Small intestine (tissue), 16 donors: ENCODE results near the gene WFDC9. TPM values are rescaled to one million over a fixed set of nuclear protein-coding genes. Genes with fewer than 3 reads are reported as not detected.
"Not testable (repeated sequence)": the region's sequence is repeated elsewhere in the genome, so short reads cannot be mapped to it uniquely, and the experiment has no call there.

Source experiments
- DNase-seq, 2 donors: peaks; one replicate each; pipeline versions ENCODE4 v3.0.0 to v3.0.0-alpha.2; 2013
- FAIRE-seq: peaks from 2 replicates; lab custom pipeline; 2012; peaks lifted over from hg19 to GRCh38; lab: Jason Lieb, UNC
- H3K27ac ChIP-seq, 3 donors: one replicate each; pipeline ENCODE4 v1.5.1; 2013; ENCODE audit warnings: low read length in 2 of 3, mild to moderate bottlenecking in 2 of 3, control low read depth in 1 of 3, inconsistent platforms in 1 of 3, low read depth in 1 of 3, moderate library complexity in 1 of 3
- H3K27me3 ChIP-seq, 3 donors: one replicate each; pipeline ENCODE4 v1.6.1; 2013; ENCODE audit warnings: low read length in 3 of 3, inconsistent platforms in 1 of 3; ENCODE audit not compliant: control insufficient read depth in 3 of 3, insufficient read depth in 3 of 3
- H3K36me3 ChIP-seq, 3 donors: one replicate each; pipeline ENCODE4 v1.6.1; 2013; ENCODE audit warnings: low read length in 3 of 3, inconsistent platforms in 1 of 3, low read depth in 1 of 3, mild to moderate bottlenecking in 1 of 3, moderate library complexity in 1 of 3; ENCODE audit not compliant: control insufficient read depth in 3 of 3, insufficient read depth in 2 of 3
- H3K4me1 ChIP-seq, 3 donors: one replicate each; pipeline ENCODE4 v1.6.1; 2013; ENCODE audit warnings: low read length in 2 of 3, inconsistent platforms in 1 of 3, low read depth in 1 of 3, mild to moderate bottlenecking in 1 of 3, moderate library complexity in 1 of 3; ENCODE audit not compliant: control insufficient read depth in 3 of 3, insufficient read depth in 2 of 3
- H3K4me3 ChIP-seq, 3 donors: one replicate each; pipeline ENCODE4 v1.5.1; 2013; ENCODE audit warnings: low read length in 3 of 3, control low read depth in 1 of 3, inconsistent platforms in 1 of 3, low read depth in 1 of 3, mild to moderate bottlenecking in 1 of 3, moderate library complexity in 1 of 3
- H3K9me3 ChIP-seq, 2 donors: one replicate each; pipeline ENCODE4 v1.6.1; 2013; ENCODE audit warnings: low read depth in 1 of 2, low read length in 1 of 2; ENCODE audit not compliant: control insufficient read depth in 2 of 2, insufficient read depth in 1 of 2
- WGBS, 3 donors: extraction: QIAGEN DNeasy Blood & Tissue Kit; methylation state at CpG; one replicate each; pipeline ENCODE4 v1.1.7; 2013; 5-methylcytosine and 5-hydroxymethylcytosine counted together
- long read RNA-seq, 10 donors: transcript quantifications; one replicate each; lab custom pipeline, GENCODE V29; 2026
- polyA plus RNA-seq, 4 donors: library from polyadenylated mRNA; stranded (reverse) in 3 of 4; unstranded in 1 of 4; fragments of 200-250 nt in 3 of 4; fragments of 120-200 nt in 1 of 4; gene quantifications; one replicate each; pipeline versions ENCODE4 v1.2.1 to v1.2.3, GENCODE V29; 2013
- donor health status: healthy with polysubstance abuse.
- donor health status: control.
- donor health status: control.
- donor health status: Bipolar disorder and iron deficiency.
- donor health status: healthy.

Gene WFDC9
- polyA plus RNA-seq, result not detected
- long read RNA-seq, donor 1, result 0 reads
- long read RNA-seq, donor 2, result 0 reads
- long read RNA-seq, donor 3, result 0 reads
- long read RNA-seq, donor 4, result 0 reads
- long read RNA-seq, donor 5, result 0 reads
- long read RNA-seq, donor 6, result 0 reads
- long read RNA-seq, donor 7, result 0 reads
- long read RNA-seq, donor 8, result 0 reads
- long read RNA-seq, donor 9, result 0 reads
- long read RNA-seq, donor 10, result 0 reads

- Histone ChIP-seq H3K4me1 (no peaks in the 10 kb centered on the region), H3K9me3 (no peaks in the 10 kb centered on the region), H3K27me3 (no peaks in the 10 kb centered on the region), H3K27ac (no peak within 1 kb of the TSS), H3K4me3 (no peak within 1 kb of the TSS), H3K36me3 (no peaks in the 10 kb centered on the region)
- DNase-seq (no peak), FAIRE-seq (no peak)
- 55 to 76% (median 75%) methylated on average over 4 of the region's 4 CpGs for WGBS, 3 donors
Observed at GRCh38 chr20:45631184-45631583, at the start of gene WFDC9. Gene WFDC9, minus strand, starts transcription at chr20:45631284. Its CDS starts 21,103 bp downstream, at chr20:45610181.

- Histone ChIP-seq H3K9me3 (peaks cover 2 to 22% of the 10 kb centered on the region in 2 donors), H3K27me3 (peaks cover 0 to 4% (median 0%) of the 10 kb centered on the region in 3 donors), H3K4me1 (no peaks in the 10 kb centered on the region), H3K4me3 (no peak overlapping the region), H3K36me3 (no peaks in the 10 kb centered on the region), H3K27ac (no peak overlapping the region)
- FAIRE-seq, result no peak
- no peak for DNase-seq
Observed at GRCh38 chr20:45679650-45680049, 48.6 kb upstream of the WFDC9 start.

GRCh38 chr20:45672765-45673164 lies 41.7 kb upstream of the WFDC9 start:
- FAIRE-seq, result no peak
- no peaks in the 10 kb centered on the region for H3K36me3 ChIP-seq
- H3K4me3 ChIP-seq, result no peak overlapping the region
- H3K4me1 ChIP-seq, result no peaks in the 10 kb centered on the region
- H3K27me3 ChIP-seq, result no peaks in the 10 kb centered on the region
- no peak for DNase-seq
- no peak overlapping the region for H3K27ac ChIP-seq
- H3K9me3 ChIP-seq, result no peaks in the 10 kb centered on the region

DNA sequence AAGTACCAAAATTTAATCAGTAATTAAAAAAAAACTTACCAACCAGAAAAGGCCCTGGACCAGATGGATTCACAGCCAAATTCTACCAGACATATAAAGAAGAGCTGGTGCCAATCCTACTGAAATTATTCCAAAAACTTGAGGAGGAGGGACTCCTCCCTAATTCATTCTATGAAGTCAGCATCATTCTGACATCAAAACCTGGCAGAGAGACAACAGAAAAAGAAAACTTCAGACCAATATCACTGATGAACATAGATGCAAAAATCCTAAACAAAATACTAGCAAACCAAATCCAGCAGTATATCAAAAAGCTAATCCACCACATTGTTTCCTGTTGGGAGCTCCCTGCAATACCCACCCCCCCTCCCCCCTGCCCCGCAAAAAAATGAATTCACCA lies 39.1 kb upstream of the WFDC9 start, which contains the start of gene WFDC11:
Gene WFDC11 (minus strand): TSS at position 101 of the 400 bp plus-strand sequence. CDS start 19,639 bp downstream, outside the sequence.
- 69 to 84% (median 82%) methylated on average over 1 of the region's 1 CpG for WGBS, 3 donors
- FAIRE-seq (no peak), DNase-seq (no peak)

DNA sequence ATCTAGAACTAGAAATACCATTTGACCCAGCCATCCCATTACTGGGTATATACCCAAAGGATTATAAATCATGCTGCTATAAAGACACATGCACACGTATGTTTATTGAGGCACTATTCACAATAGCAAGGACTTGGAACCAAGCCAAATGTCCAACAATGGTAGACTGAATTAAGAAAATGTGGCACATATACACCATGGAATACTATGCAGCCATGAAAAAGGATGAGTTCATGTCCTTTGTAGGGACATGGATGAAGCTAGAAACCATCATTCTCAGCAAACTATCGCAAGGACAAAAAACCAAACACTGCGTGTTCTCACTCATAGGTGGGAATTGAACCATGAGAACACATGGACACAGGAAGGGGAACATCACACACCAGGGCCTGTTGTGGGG lies 26.0 kb upstream of the WFDC9 start:
- DNase-seq, H3K4me1 ChIP-seq, H3K9me3 ChIP-seq, H3K36me3 ChIP-seq, H3K4me3 ChIP-seq, H3K27ac ChIP-seq, FAIRE-seq, H3K27me3 ChIP-seq: not testable (repeated sequence)
- WGBS, 3 donors, result 86 to 93% (median 87%) methylated on average over 3 of the region's 3 CpGs

More for the DNA sequence above, 39.1 kb upstream of the WFDC9 start, which contains the start of gene WFDC11:
- Histone ChIP-seq H3K36me3 (no peaks in the 10 kb centered on the region), H3K4me1 (no peaks in the 10 kb centered on the region), H3K27ac (no peak within 1 kb of the TSS), H3K9me3 (no peaks in the 10 kb centered on the region), H3K27me3 (no peaks in the 10 kb centered on the region), H3K4me3 (no peak within 1 kb of the TSS)

DNA sequence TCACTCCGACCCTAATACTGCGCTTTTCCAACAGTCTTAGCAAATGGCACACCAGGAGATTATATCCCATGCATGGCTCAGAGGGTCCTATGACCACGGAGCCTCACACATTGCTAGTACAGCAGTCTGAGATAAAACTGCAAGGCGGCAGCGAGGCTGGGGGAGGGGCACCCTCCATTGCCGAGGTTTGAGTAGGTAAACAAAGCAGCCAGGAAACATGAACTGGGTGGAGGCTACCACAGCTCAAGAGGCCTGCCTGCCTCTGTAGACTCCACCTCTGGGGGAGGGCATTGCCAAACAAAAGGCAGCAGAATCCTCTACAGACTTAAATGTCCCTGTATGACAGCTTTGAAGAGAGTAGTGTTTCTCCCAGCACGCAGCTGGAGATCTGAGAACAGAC lies 20.6 kb upstream of the WFDC9 start:
- not testable (repeated sequence) for H3K36me3 ChIP-seq, H3K4me1 ChIP-seq, FAIRE-seq, H3K27ac ChIP-seq, H3K4me3 ChIP-seq, H3K27me3 ChIP-seq, H3K9me3 ChIP-seq
- WGBS, 3 donors, result 65 to 74% (median 67%) methylated on average over 7 of the region's 7 CpGs
- peak in 1 of 2 donors; percentile 28 for DNase-seq

- Histone ChIP-seq H3K27me3 (no peaks in the 10 kb centered on the region), H3K4me1 (no peaks in the 10 kb centered on the region), H3K36me3 (no peaks in the 10 kb centered on the region), H3K27ac (no peak overlapping the region), H3K9me3 (no peaks in the 10 kb centered on the region), H3K4me3 (no peak overlapping the region)
- no peak for FAIRE-seq
- no peak for DNase-seq
- WGBS, 3 donors, result 84 to 86% (median 85%) methylated on average over 6 of the region's 6 CpGs
Observed at GRCh38 chr20:45649312-45649863, 18.3 kb upstream of the WFDC9 start.

DNA sequence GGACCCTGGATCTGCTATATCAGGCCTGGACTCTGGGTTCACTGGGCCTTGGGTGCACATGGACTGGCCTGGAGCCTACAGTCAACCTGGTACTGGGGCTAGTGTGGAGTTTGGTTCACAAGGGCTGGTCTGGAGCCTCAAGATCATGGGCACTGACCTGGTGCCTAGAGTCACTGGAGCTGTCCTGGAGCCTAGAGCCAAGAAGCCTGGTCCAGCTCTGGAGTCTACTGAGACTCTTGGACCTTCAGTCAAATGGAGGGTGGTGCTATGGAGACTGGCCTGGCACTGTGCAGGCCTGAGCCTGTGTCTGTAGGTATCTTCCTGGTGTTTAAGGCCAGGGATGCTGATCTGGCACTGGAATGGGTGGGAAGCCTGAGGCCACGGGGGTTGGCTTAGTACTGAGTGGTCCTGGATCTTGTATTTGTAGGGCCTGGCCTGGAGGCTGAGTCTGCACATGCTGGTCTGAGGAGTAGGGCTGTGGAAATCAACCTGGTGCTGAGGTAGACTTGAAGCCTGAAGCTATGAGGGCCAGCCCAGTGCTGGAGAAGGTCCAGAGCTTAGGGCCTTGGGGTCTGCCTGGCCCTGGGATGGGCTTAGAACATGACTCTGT lies 16.5 kb upstream of the WFDC9 start:
- no peaks in the 10 kb centered on the region for H3K36me3 ChIP-seq
- no peaks in the 10 kb centered on the region for H3K4me1 ChIP-seq
- DNase-seq (no peak), FAIRE-seq (no peak)
- no peak overlapping the region for H3K4me3 ChIP-seq
- no peak overlapping the region for H3K27ac ChIP-seq
- 67 to 75% (median 71%) methylated on average over 1 of the region's 1 CpG for WGBS, 3 donors
- no peaks in the 10 kb centered on the region for H3K9me3 ChIP-seq
- no peaks in the 10 kb centered on the region for H3K27me3 ChIP-seq
